GM23338 (cell line): Measurements from ENCODE around the gene SCGB1C2. TPM values are rescaled to one million over a fixed set of nuclear protein-coding genes. Genes with fewer than 3 reads are reported as not detected.

Experiments used
- ATAC-seq: fragments of 200-7000 bp; cut with Tn5 transposase; 3 replicates; pipeline ENCODE4 v1.9.1; 2020
- DNase-seq: peaks from one replicate; pipeline ENCODE4 v3.0.0-alpha.2; 2015; ENCODE audit warnings: low spot score
- H2AFZ ChIP-seq: fragments of 200-600 bp; sonication (generic); 2 replicates; pipeline ENCODE4 v1.8.0; 2016; ENCODE audit warnings: antibody characterized with exemption, mild to moderate bottlenecking, moderate library complexity
- H3F3A ChIP-seq: fragments of 200-600 bp; sonication (generic); replicated peaks from 2 replicates; pipeline ENCODE4 v1.8.0; 2017; ENCODE audit warnings: antibody characterized with exemption, mixed run types, low read depth
- H3K27ac ChIP-seq: fragments of 200-600 bp; sonication (generic); 2 replicates; pipeline ENCODE4 v1.6.1; 2016; ENCODE audit warnings: low read depth
- H3K27me3 ChIP-seq: fragments of 200-600 bp; sonication (generic); 2 replicates; pipeline ENCODE4 v1.8.0; 2016; ENCODE audit warnings: mild to moderate bottlenecking, mixed run types, moderate library complexity; ENCODE audit not compliant: insufficient read depth
- H3K36me3 ChIP-seq: fragments of 200-600 bp; sonication (generic); 2 replicates; pipeline ENCODE4 v1.8.0; 2016; ENCODE audit warnings: mild to moderate bottlenecking; ENCODE audit not compliant: insufficient read depth
- H3K4me1 ChIP-seq: fragments of 200-600 bp; sonication (generic); 2 replicates; pipeline ENCODE4 v1.8.0; 2016; ENCODE audit warnings: mild to moderate bottlenecking, moderate library complexity; ENCODE audit not compliant: insufficient read depth
- H3K4me2 ChIP-seq: fragments of 200-600 bp; sonication (generic); 2 replicates; pipeline ENCODE4 v1.7.1; 2017; ENCODE audit warnings: mixed run types
- H3K4me3 ChIP-seq: fragments of 200-600 bp; sonication (generic); 2 replicates; pipeline ENCODE4 v1.6.1; 2016; ENCODE audit warnings: mixed run types
- H3K79me2 ChIP-seq: fragments of 200-600 bp; sonication (generic); replicated peaks from 2 replicates; pipeline ENCODE4 v1.8.0; 2017; ENCODE audit warnings: mild to moderate bottlenecking; ENCODE audit not compliant: insufficient read depth
- H3K9me2 ChIP-seq: fragments of 200-600 bp; sonication (generic); 2 replicates; pipeline ENCODE4 v1.8.0; 2017; ENCODE audit not compliant: insufficient read depth
- H4K20me1 ChIP-seq: fragments of 200-600 bp; sonication (generic); replicated peaks from 2 replicates; pipeline ENCODE4 v1.8.0; 2017; ENCODE audit warnings: mild to moderate bottlenecking; ENCODE audit not compliant: insufficient read depth
- H3K27ac Mint-ChIP-seq: 2 replicates; pipeline ENCODE4 v1.8.0; 2020; ENCODE audit warnings: inconsistent platforms, mild to moderate bottlenecking, moderate library complexity, mixed read lengths
- H3K27me3 Mint-ChIP-seq: 3 replicates; pipeline ENCODE4 v1.8.0; 2022; ENCODE audit warnings: low read depth, mild to moderate bottlenecking, moderate library complexity, mixed read lengths, inconsistent platforms; ENCODE audit not compliant: insufficient read depth, poor library complexity
- H3K36me3 Mint-ChIP-seq: 3 replicates; pipeline ENCODE4 v1.8.0; 2021; ENCODE audit warnings: low read depth, mild to moderate bottlenecking, inconsistent platforms, moderate library complexity, mixed read lengths
- H3K4me1 Mint-ChIP-seq: 3 replicates; pipeline ENCODE4 v1.8.0; 2020; ENCODE audit warnings: mild to moderate bottlenecking, inconsistent platforms, mixed read lengths
- H3K4me3 Mint-ChIP-seq: 3 replicates; pipeline ENCODE4 v1.8.0; 2021; ENCODE audit warnings: moderate library complexity, mild to moderate bottlenecking, inconsistent platforms, mixed read lengths
- H3K9me3 Mint-ChIP-seq: 3 replicates; pipeline ENCODE4 v1.8.0; 2020; ENCODE audit warnings: moderate library complexity, mild to moderate bottlenecking, inconsistent platforms, mixed read lengths
- CREB1 ChIP-seq: fragments of 250-450 bp; sonication (Bioruptor Pico); IDR thresholded peaks from 2 replicates; pipeline ENCODE4 v1.5.0; 2020; ENCODE audit warnings: low read depth, mild to moderate bottlenecking, moderate library complexity
- CTCF ChIP-seq, 2 experiments: fragments of 200-600 bp in 1 of 2; sonication (generic) in 1 of 2; conservative IDR thresholded peaks; 2 replicates each; pipeline versions ENCODE4 v1.5.1 to v1.6.1; 2016 to 2017; ENCODE audit warnings: antibody characterized with exemption in 2 of 2, low read depth in 2 of 2, mild to moderate bottlenecking in 2 of 2, moderate library complexity in 1 of 2
- EZH2 ChIP-seq: fragments of 200-600 bp; sonication (generic); IDR thresholded peaks from one replicate; pipeline ENCODE4 v1.8.0; 2017; ENCODE audit warnings: antibody characterized with exemption, mild to moderate bottlenecking, low read depth; ENCODE audit not compliant: unreplicated experiment
- EZH2phosphoT487 ChIP-seq: fragments of 200-600 bp; sonication (generic); IDR thresholded peaks from one replicate; pipeline ENCODE4 v1.8.1; 2018; ENCODE audit warnings: antibody characterized with exemption; ENCODE audit not compliant: unreplicated experiment
- JUNB ChIP-seq: IDR thresholded peaks from one replicate; pipeline ENCODE4 v1.6.1; 2016; ENCODE audit warnings: antibody characterized with exemption; ENCODE audit not compliant: unreplicated experiment
- NANOG ChIP-seq: IDR thresholded peaks from 2 replicates; pipeline ENCODE4 v1.6.1; 2016; ENCODE audit warnings: antibody characterized with exemption, borderline replicate concordance
- POLR2AphosphoS5 ChIP-seq: IDR thresholded peaks from 2 replicates; pipeline ENCODE4 v1.6.1; 2016; ENCODE audit warnings: antibody characterized with exemption, low read depth
- REST ChIP-seq: IDR thresholded peaks from one replicate; pipeline ENCODE4 v1.6.1; 2018; ENCODE audit warnings: antibody characterized with exemption; ENCODE audit not compliant: unreplicated experiment
- STAT1 ChIP-seq: IDR thresholded peaks from one replicate; pipeline ENCODE4 v1.6.1; 2016; ENCODE audit warnings: antibody characterized with exemption; ENCODE audit not compliant: unreplicated experiment
- ZNF114 ChIP-seq: fragments of 250-450 bp; sonication (Bioruptor Pico); IDR thresholded peaks from 2 replicates; pipeline ENCODE4 v1.5.0; 2020; ENCODE audit warnings: mild to moderate bottlenecking, moderate library complexity
- ZNF331 ChIP-seq: fragments of 250-450 bp; sonication (Bioruptor Pico); IDR thresholded peaks from 2 replicates; pipeline ENCODE4 v1.5.0; 2020; ENCODE audit warnings: low read depth, mild to moderate bottlenecking, moderate library complexity
- ZNF462 ChIP-seq: fragments of 250-450 bp; sonication (Bioruptor Pico); IDR thresholded peaks from 2 replicates; pipeline ENCODE4 v1.5.0; 2020; ENCODE audit warnings: mild to moderate bottlenecking, moderate library complexity
- polyA plus RNA-seq: library from polyadenylated mRNA; unstranded; fragments of >200 nt; fragmentation: Nextera tagmentation; extraction: Ambion mirVana; gene quantifications from 2 replicates; pipeline ENCODE4 v1.2.1, GENCODE V29; 2016
- total RNA-seq: library from RNA; depleted of rRNA; stranded (reverse); fragments of >200 nt; shearing (Covaris generic); gene quantifications from 2 replicates; pipeline ENCODE4 v1.2.3, GENCODE V29; 2014
- TF ChIP-seq, protein P1 (sequence below): IDR thresholded peaks from 2 replicates; pipeline ENCODE4 v1.6.1; 2016; ENCODE audit warnings: antibody characterized with exemption

The SCGB1C2 gene
- total and polyA plus RNA-seq, 2 experiments from 2014 or later = not detected

GRCh38 chr17:146983-147761 lies 9.8 kb downstream of the SCGB1C2 start:
- no peaks in the 10 kb centered on the region; the same call in none of the 2 replicates for H3K27me3 ChIP-seq
- TF ChIP-seq EZH2 (no peak), ZNF462 (no peak), NANOG (no peak), CREB1 (no peak), STAT1 (no peak), EZH2phosphoT487 (no peak), ZNF331 (CRISPR knock-in tag) (no peak), POLR2AphosphoS5 (no peak), CTCF (conservative IDR thresholded peaks at IDR 0.05; ENCODE audit: low read depth in 2 of 2) (no peak), ZNF114 (CRISPR knock-in tag) (no peak), REST (no peak), JUNB (no peak)
- TF ChIP-seq, protein P1, sequence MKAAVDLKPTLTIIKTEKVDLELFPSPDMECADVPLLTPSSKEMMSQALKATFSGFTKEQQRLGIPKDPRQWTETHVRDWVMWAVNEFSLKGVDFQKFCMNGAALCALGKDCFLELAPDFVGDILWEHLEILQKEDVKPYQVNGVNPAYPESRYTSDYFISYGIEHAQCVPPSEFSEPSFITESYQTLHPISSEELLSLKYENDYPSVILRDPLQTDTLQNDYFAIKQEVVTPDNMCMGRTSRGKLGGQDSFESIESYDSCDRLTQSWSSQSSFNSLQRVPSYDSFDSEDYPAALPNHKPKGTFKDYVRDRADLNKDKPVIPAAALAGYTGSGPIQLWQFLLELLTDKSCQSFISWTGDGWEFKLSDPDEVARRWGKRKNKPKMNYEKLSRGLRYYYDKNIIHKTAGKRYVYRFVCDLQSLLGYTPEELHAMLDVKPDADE = no peak
- DNase-seq (no peak), ATAC-seq (no peak)
- Mint-ChIP-seq H3K27me3 (peaks cover 23% of the 10 kb centered on the region), H3K9me3 (no peaks in the 10 kb centered on the region; the same call in 2 of the 3 replicates), H3K4me3 (no peak overlapping the region), H3K27ac (no peak overlapping the region), H3K4me1 (no peaks in the 10 kb centered on the region), H3K36me3 (peaks cover under 1% of the 10 kb centered on the region; the same call in 1 of the 3 replicates)
- H4K20me1 ChIP-seq = no peaks in the 10 kb centered on the region
- H3K27ac ChIP-seq = no peak overlapping the region
- no peaks in the 10 kb centered on the region for H3K79me2 ChIP-seq
- no peaks in the 10 kb centered on the region for H3K9me2 ChIP-seq
- no peaks in the 10 kb centered on the region for H3F3A ChIP-seq
- H3K4me3 ChIP-seq = no peak overlapping the region
- no peak overlapping the region for H2AFZ ChIP-seq
- H3K36me3 ChIP-seq = no peaks in the 10 kb centered on the region
- peaks cover 3% of the 10 kb centered on the region; the same call in 1 of the 2 replicates for H3K4me1 ChIP-seq
- no peak overlapping the region for H3K4me2 ChIP-seq
